GM12864 (cell line): ENCODE results near the gene BCL11B.

Experiments
- DNase-seq: peaks from one replicate; pipeline ENCODE4 v3.0.0-alpha.2; 2011; ENCODE audit warnings: low read depth
- H3K4me3 ChIP-seq: 2 replicates; pipeline ENCODE4 v1.5.1; 2011; ENCODE audit warnings: mild to moderate bottlenecking, low read depth, low read length, control low read depth
- TF ChIP-seq, protein P1 (sequence below): IDR thresholded peaks from 2 replicates; pipeline ENCODE4 v1.5.1; 2011; ENCODE audit warnings: low read depth, mild to moderate bottlenecking, moderate library complexity, low read length, control low read depth, inconsistent platforms; ENCODE audit errors: missing control alignments

BCL11B gene

DNA sequence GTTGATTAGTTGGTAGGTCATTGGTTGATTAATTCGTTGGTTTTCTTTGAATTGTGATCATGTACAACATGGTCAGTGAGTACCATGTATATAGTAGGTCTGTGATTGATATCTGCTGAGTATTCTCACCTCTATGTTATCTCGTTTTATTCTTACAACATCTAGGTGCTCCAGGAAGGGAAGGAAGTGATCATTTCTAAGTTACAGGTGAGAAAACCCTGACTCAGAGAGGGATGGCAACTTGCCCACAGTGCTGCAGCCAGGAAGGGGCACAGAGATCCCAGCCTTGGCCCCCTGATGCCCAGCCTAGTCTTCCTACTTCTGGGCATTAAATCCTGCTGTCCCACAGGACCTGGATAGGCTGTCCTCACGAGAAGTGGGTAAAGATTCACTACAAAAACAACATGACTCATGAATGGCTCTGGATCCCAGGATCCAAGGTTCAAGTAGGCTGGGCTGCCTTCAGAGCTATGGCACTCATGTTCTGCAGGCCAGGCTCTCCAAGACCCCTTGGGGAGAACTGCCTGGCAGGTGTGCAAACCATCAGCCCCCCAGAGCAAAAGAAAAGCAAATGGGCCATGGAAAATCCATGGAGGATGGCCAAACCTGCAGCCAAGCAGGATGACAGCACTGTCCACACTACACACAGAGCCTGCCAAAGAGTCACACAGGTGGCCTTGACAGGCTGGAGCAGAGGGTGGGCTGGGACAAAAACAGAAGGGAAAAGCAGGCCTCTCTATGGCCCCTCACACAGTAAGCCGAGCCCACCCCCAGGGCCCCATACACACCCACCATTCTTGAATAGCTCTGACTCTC lies 146.2 kb downstream of the BCL11B start:
- no peak overlapping the region for H3K4me3 ChIP-seq
- DNase-seq: no peak
- TF ChIP-seq, protein P1, sequence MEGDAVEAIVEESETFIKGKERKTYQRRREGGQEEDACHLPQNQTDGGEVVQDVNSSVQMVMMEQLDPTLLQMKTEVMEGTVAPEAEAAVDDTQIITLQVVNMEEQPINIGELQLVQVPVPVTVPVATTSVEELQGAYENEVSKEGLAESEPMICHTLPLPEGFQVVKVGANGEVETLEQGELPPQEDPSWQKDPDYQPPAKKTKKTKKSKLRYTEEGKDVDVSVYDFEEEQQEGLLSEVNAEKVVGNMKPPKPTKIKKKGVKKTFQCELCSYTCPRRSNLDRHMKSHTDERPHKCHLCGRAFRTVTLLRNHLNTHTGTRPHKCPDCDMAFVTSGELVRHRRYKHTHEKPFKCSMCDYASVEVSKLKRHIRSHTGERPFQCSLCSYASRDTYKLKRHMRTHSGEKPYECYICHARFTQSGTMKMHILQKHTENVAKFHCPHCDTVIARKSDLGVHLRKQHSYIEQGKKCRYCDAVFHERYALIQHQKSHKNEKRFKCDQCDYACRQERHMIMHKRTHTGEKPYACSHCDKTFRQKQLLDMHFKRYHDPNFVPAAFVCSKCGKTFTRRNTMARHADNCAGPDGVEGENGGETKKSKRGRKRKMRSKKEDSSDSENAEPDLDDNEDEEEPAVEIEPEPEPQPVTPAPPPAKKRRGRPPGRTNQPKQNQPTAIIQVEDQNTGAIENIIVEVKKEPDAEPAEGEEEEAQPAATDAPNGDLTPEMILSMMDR: no peak

DNA sequence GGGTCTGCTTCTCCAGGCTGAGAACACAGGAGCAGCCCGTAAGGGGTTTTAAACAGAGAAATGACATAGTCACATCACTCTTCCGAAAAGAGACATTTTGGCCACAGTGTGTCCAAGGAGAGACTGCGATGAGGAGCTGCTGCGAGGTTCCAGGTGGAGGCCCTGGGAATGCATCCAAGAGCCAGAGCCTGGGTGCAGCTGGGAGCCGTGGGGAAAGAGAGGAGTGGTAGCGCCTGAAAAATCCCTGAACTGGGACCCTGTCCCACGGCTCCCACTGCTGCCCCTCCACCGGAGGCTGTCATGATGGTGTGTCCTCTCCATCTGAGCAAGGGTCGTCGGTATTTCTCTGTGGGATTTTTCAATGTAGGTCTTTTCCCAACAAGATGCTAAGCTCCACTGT lies 146.9 kb downstream of the BCL11B start:
- no peak overlapping the region for H3K4me3 ChIP-seq
- no peak for DNase-seq
- TF ChIP-seq, protein P1: no peak

DNA sequence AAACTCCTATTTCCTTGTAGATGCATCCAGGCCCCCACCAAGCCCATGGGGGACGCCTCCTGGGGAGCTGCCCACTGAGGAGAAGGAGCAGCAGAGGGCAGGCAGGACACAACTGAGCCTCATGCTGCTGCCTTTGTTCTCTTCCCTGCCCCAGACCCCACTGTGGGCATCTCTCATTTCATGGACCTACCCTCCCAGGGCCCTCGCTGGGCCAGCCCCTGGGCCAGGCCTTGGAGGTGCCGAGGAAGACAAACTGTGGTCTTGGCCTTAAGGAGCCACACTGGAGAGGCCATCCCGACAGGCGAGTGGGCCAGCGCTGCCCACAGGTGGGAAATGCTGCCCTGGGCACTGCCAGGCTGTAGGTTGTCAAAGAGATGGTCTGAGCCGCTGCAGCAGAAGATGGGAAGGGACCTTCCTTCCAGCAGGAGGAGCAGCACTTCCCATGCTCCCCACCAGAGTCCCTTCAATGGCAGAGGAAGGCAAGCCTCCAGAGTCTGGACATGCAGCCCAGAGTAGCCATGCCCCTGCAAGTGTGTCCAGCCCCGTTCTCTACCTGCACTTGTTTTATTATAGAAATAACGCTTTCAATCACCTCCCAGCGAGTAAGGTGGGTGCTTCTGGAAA lies 147.4 kb downstream of the BCL11B start:
- no peak for DNase-seq
- TF ChIP-seq, protein P1: no peak
- no peak overlapping the region for H3K4me3 ChIP-seq

DNA sequence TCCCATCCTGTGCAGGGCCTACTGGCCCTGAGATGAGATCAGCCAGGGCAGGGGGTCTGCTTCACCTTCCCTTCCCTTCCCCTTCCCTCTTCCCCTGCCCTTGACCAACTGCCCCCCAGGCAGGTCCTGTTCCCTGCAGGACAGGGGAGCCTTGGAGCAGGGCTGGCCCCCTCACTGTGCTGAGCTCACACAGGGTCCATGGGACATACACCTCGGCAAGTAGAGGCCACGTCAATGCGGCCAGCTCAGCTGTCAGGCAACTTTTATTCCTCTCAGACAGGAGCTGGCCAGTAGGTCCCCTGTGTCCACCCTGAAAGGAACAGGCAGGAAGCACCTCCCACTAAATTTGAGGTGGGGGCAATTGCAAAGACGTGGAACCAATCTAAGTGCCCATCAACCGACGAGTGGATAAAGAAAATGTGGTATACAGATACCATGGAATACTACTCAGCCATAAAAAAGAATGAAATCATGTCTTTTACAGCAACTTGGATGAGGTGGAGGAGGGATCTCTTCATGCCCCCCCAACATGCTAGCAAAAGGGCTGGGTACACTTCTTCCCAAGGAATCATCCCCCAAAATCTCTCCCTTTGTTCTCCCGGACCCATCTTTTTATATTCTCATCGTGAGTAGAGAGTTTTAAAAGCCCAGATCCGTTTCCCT lies 148.7 kb downstream of the BCL11B start:
- no peak for DNase-seq
- no peak overlapping the region for H3K4me3 ChIP-seq
- TF ChIP-seq, protein P1: no peak

DNA sequence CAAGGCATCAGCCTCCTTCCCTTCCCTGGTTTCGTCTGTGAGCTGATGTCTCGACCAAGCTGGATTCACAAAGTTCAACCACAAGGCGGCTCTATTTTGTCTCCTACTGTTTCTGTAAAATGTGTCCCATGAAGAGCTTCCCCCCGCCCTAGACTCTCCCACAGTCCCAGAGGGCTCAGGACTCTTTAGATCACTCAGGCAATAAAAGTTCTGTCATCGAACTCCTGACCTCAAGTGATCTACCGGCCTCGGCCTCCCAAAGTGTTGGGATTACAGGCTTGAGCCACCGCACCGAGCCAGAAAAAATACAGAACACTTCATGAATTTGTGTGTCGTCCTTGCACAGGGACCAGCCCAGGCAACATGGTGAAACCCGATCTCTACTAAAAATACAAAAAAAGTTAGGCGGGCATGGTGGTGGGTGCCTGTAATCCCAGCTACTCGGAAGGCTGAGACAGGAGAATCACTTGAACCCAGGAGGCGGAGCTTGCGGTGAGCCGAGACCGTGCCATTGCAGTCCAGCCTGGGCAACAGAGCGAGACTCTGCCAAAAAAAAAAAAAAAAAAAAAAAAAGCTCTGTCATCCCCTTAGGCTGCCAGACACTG lies 149.4 kb downstream of the BCL11B start:
- H3K4me3 ChIP-seq: no peak overlapping the region
- TF ChIP-seq, protein P1: no peak
- DNase-seq: no peak

DNA sequence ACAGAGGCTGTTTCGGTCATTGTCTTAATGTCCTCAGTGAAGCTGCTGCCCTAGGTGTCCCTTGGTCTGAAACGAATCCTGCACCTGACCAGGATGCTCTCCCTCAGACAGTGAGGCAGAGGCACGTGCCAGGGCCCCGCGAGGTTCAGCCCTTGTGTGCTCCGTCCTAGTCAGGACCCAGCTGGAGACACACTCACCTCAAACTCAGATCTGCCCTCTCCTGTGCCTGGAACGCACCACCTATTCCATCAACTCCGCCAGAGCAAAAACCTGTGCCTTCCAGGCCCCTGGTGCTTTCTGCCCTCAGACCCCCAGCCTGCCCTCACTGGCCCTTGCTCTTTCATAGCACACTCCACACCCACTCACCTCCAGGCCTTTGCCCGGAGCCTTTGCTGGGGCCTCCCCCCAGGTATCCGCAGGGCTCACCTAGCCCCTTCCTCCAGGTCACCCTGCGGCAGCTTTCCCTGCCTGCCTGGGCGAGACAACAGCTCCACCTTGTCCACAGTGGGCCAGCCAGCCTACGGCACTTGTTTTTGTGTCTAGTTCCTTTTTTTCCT lies 150.6 kb downstream of the BCL11B start:
- no peak for DNase-seq
- TF ChIP-seq, protein P1: no peak
- H3K4me3 ChIP-seq: no peak overlapping the region
